Measurements from ENCODE around the gene THAP7.

Gene THAP7

GRCh38 chr22:20962491-20962945 is 39.4 kb downstream of the THAP7 start:
- no peak for DNase-seq

DNA sequence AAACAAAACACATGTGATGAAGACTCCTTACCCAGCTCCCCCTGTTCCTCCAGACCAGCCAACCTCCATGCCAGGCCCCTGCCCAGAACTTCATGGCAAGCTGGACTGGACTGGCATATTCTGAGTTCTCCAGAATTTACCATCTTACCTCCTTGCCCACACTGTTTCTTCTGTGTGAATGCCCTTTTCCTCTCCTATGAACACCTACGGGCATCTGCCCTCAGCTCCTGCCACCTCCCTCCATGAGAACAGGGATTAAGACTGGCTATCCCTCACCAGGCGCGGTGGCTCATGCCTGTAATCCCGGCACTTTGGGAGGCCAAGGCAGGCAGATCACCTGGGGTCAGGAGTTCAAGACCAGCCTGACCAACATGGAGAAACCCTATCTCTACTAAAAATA is 41.3 kb downstream of the THAP7 start:
- no peak for DNase-seq

GRCh38 chr22:20959578-20960461 is 42.1 kb downstream of the THAP7 start:
- DNase-seq: no peak

DNA sequence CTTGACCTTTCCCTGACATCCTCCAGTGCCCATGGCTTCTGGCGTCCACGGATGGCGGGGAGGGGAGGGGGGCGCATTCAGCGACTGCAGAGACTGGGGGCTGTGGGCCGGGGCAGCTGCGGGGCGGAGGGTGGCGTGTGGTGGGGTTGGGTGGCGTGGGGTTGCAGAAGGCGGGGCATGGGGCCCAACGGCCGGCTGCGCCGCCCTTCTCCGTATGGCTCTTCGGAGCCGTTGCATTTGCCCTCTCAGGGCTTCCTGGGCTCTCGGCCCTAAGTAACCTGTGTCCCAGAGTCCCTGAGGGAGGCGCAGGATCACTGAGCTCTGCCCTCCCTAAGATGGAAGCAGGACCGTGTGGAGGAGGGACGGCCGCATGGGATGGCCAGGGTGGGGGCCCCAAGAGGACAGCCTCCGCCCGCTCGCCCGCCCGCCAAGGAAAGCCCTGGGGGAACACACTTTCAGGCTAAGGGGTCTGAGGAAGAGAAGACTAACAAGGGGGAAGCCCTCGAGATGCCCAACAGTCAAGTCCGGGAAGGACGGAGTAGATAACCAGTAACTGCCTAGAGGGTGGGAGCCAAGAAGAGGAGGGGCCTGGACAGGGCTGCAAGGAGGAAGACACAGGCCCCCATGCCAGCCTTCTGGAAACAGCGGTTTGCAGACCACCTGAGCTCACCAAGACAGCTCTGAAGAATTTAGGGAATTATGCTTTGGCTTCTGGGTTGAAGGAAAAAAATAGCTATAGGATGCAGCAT is 44.1 kb downstream of the THAP7 start:
- DNase-seq: peak; percentile 52 to 69 (median 52)

GRCh38 chr22:20957102-20957682 is 44.7 kb downstream of the THAP7 start:
- DNase-seq: peak; percentile 37 to 69 (median 54)

DNA sequence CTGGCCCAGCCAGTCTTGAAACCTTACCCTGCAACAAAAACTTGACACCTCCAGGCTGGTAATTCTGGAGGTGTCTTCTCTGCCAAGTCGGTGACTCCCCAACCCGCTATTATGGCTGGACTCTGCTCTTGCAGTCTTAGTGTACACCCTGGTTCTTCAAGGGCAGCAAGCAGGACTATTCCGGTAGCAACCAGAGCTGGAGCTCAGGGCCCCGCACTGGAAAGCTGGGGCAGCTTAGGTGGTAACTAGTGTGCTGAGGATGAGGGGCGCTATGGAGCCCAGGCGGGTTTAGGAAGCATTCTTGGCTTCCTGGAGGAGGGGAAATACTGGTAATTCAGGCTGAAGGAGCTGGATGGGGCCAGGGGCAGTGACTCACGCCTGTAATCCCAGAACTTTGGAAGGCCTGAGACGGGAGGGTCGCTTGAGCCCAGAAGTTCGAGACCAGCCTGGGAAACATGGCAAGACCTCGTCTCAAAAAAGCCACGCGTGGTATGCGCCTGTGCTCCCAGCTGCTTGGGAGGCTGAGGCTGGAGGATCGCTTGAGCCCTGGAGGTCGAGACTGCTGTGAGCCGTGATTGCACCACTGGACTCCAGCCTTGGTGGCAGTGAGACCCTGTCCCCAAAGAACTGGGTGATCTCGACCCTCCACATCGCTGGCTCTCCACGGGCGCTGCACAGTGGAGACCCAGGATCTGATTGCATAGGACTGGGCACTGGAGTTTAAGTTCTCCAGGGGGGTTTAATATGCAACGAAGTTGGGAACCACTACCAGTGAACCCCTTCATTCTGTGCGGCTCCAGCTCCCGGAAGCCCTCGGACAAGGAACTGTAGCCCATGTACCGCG is 45.4 kb downstream of the THAP7 start:
- DNase-seq: peak; percentile 19 to 39 (median 33)

GRCh38 chr22:20955548-20955947 is 46.4 kb downstream of the THAP7 start:
- no peak for DNase-seq

DNA sequence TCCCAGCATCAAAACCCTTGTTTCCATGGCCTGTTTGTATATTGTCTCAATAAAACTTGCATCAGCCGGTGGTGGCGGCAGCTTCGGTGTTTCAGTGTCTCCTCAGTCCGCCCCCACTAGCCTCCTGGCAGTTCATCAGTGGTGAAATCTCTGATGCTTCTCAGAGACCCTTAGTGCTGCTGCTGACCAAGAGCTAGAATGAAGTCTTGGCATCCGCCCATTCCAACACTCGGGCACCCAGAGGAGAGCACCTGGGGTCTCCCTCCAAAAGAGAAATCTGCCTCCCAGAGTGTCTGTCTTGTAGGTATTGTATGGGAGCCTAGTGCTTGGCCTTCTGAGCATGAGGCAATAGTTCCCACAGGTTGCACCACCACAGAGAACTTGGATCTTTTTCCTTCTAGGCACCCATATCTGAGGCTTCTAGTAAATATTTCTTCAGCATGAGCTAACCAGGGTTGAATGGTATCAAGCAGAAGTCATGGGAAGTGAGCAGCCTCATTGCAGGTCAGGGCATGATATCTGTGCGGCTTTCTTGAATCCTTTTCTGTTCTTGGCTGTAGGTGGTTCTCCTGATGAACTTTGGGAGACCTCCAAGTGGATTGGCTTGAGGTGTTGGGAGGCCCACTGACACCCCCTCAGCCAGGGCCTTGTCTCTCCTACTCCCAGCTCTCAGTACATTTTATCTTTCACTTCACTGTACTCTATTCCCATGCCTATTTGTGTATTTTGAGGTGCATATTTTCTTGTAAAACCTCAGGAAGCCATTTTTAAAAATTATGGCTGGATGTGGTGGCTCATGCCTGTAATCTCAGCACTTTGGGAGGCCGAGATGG is 48.0 kb downstream of the THAP7 start:
- peak in 1 of 3 donors; percentile 15 for DNase-seq

DNA sequence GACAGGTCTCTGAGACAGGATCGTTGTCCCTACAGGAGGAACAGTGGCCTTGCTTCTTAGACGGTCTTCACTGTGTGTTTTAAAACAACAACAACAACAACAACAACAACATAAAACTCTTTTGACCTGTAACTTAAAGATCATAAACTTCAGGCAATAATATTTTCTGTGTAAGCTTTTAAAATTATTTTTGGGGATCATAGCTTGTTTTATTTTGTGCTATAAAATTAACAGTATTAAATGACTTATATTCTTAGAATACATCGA is 48.6 kb downstream of the THAP7 start:
- DNase-seq: no peak

DNA sequence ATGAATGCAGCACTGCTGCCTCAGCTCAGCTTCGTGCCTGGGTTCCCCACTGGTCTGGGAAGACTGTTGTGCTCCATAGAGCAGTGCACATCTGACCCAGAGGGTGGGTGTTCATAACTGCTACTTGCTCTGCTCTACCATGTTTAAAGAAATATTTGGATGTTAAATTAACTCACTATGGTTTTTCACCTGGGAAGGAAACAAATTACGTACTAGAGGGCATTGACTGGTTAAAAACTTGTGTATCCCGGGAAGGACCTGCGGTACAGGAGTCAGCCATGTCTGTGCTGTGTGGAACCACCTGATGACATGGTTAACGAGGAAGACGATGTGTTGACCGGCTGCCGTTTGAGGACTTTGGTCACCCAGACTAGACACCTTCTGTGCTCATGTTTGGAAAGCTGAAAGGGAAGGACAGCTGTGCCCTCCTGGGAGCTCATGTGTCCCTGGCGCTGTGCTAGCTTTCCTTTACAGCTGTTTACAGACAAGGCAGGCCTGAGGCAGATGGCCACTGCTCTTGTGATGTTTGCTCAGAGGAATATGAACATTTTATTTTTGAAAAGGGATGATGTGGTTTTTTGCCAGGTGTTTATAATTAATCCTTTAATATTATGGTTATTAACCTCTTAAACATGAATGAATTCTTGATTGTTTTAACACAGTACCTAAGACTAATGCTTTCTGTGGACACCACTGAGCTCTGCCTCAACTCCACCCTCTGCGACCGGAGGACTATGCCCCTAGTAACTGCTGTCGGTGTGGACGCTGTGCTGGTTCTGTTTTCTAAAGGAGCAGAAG is 49.2 kb downstream of the THAP7 start:
- no peak for DNase-seq

DNA sequence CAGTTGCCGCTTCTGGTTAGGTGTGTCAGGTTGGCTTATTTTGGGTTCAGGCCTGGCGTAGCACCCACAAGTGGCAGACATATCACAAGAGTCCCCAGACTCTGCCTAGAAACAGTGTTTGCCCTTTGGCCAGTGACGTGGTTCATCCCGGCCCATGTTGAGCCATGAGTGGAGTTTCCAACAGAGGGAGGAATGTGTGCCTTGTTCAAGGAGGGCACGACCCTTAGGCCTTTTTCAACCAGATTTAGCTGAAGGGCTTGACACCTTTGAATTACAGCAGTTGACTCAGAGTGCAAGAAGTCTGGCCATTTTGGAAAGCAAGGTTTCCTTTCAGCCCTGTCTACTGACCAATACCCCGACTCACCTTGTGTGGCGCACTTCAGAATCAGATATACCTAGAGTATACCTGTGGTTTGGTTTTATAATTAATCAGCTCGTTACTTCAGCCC is 50.0 kb downstream of the THAP7 start:
- DNase-seq: no peak

- DNase-seq: no peak
Measured at GRCh38 chr22:20951151-20951931, 50.6 kb downstream of the THAP7 start.

DNA sequence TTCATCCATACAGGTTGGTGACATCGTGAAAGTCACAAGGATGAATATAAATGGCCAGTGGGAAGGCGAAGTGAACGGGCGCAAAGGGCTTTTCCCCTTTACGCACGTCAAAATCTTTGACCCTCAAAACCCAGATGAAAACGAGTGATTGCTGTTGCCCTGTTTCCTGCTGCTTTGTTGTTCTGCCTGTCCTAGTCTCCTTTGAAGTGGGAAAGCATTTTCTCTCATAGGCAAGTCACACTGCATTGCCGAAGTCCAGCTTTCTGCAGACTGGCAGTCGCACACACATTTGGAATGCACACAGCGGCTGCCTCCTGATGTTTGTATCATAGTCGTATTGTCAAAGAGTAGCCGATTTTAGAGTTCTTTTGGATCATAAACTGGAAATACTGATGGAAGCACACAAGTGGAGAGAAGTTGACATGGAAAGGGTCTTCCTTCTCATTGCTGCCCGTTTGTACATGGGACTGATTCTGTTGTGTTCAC is 52.2 kb downstream of the THAP7 start:
- DNase-seq: no peak
